ENCODE measurements around the gene NCAPD3. TPM values are rescaled to one million over a fixed set of nuclear protein-coding genes. Genes with fewer than 3 reads are reported as not detected.

NCAPD3 gene
- total and polyA plus RNA-seq, 2 of the 13 experiments (the other 11 are each of a cell fraction or from before 2014, with no cell fraction given): 20.7 to 25.6 TPM

DNA sequence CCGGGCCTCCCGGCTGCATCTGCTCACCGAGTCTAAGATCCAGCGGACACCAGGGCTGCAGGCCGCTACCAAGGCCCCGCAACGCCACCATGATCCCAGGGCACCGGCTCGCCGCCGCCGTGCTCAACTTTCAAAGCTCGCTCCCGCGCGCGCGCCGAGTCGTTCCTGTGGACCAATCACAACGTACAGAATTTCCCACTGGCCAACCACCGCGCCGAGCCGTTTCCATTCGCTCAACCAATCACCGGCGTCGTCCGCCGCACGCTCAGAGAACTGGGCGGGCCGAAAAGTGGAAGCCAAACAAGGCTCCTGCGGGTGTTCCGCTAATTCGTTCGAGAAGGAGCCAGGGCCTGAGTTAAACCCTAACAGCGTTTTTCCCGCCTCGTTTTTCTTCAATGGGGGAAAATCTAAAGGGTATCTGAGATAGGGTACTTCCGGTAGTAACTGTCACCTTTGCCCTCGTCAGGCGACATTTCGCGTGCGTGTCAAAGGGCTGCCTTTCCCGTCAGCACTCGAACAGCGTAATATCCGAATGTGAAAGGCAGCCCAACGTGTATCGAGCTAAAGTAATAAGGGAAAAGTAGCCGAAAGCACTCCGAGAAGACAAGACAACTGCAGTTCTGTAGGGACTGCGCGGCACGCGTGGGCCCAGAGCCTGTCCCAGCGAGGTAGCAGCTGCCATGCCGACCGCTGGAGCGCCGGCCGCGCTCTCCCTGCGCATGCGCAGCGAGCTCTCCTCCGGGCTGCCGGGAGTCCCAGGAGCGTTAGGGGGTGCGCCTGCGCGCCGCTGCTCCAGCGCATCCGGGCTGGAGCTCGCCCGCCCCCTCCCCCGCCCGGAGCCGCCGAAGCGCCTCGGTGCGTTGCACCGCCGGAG is at the start of gene NCAPD3, which contains the start of gene VPS26B (continued):
- TF ChIP-seq ZBTB33 (CRISPR knock-in tag; IDR thresholded peaks at IDR 0.05) (peak; percentile 34; the same call in 1 of the 2 replicates), RAD51 (IDR thresholded peaks at IDR 0.05; ENCODE audit: borderline replicate concordance) (no peak), ZNF772 (CRISPR knock-in tag; IDR thresholded peaks at IDR 0.05) (peak; percentile 32), ZMYM4 (CRISPR knock-in tag; IDR thresholded peaks at IDR 0.05) (peak; percentile 65; the same call in 1 of the 2 replicates), SIN3B (IDR thresholded peaks at IDR 0.05; ENCODE audit: low read length) (peak; percentile 87), ZNF543 (CRISPR knock-in tag; IDR thresholded peaks at IDR 0.05) (0 out of 2 replicates have a peak, but pooled peaks have one; percentile 40), ZNF30 (CRISPR knock-in tag; IDR thresholded peaks at IDR 0.05) (no peak), HDAC1 (CRISPR knock-in tag; IDR thresholded peaks at IDR 0.05) (peak; percentile 89), CREB1 (IDR thresholded peaks at IDR 0.05) (peak; percentile 64), CREB1 (CRISPR knock-in tag; IDR thresholded peaks at IDR 0.05) (no peak), GABPA (IDR thresholded peaks at IDR 0.05; ENCODE audit: low read depth, low read length) (no peak), GABPA (CRISPR knock-in tag; IDR thresholded peaks at IDR 0.05; ENCODE audit: low read depth) (peak; percentile 64; the same call in 1 of the 2 replicates), MNT (IDR thresholded peaks at IDR 0.05) (peak; percentile 47; the same call in 1 of the 2 replicates), YEATS2 (CRISPR knock-in tag; IDR thresholded peaks at IDR 0.05; ENCODE audit: borderline replicate concordance) (no peak; the same call in none of the 2 replicates), ZNF607 (CRISPR knock-in tag; IDR thresholded peaks at IDR 0.05; ENCODE audit: borderline replicate concordance) (peak; percentile 93; the same call in 1 of the 2 replicates), TSC22D2 (CRISPR knock-in tag; IDR thresholded peaks at IDR 0.05; ENCODE audit: borderline replicate concordance) (0 out of 2 replicates have a peak, but pooled peaks have one; percentile 28), ZNF878 (CRISPR knock-in tag; IDR thresholded peaks at IDR 0.05) (peak; percentile 93)
- TF ChIP-seq, protein P1, sequence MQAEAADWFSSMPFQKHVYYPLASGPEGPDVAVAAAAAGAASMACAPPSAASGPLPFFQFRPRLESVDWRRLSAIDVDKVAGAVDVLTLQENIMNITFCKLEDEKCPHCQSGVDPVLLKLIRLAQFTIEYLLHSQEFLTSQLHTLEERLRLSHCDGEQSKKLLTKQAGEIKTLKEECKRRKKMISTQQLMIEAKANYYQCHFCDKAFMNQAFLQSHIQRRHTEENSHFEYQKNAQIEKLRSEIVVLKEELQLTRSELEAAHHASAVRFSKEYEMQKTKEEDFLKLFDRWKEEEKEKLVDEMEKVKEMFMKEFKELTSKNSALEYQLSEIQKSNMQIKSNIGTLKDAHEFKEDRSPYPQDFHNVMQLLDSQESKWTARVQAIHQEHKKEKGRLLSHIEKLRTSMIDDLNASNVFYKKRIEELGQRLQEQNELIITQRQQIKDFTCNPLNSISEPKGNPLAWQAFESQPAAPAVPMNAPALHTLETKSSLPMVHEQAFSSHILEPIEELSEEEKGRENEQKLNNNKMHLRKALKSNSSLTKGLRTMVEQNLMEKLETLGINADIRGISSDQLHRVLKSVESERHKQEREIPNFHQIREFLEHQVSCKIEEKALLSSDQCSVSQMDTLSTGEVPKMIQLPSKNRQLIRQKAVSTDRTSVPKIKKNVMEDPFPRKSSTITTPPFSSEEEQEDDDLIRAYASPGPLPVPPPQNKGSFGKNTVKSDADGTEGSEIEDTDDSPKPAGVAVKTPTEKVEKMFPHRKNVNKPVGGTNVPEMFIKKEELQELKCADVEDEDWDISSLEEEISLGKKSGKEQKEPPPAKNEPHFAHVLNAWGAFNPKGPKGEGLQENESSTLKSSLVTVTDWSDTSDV (CRISPR knock-in tag; IDR thresholded peaks at IDR 0.05): no peak
- TF ChIP-seq, protein P2, sequence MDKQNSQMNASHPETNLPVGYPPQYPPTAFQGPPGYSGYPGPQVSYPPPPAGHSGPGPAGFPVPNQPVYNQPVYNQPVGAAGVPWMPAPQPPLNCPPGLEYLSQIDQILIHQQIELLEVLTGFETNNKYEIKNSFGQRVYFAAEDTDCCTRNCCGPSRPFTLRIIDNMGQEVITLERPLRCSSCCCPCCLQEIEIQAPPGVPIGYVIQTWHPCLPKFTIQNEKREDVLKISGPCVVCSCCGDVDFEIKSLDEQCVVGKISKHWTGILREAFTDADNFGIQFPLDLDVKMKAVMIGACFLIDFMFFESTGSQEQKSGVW (CRISPR knock-in tag; IDR thresholded peaks at IDR 0.05; ENCODE audit: borderline replicate concordance): 0 out of 2 replicates have a peak, but pooled peaks have one; percentile 62
- TF ChIP-seq, protein P3, sequence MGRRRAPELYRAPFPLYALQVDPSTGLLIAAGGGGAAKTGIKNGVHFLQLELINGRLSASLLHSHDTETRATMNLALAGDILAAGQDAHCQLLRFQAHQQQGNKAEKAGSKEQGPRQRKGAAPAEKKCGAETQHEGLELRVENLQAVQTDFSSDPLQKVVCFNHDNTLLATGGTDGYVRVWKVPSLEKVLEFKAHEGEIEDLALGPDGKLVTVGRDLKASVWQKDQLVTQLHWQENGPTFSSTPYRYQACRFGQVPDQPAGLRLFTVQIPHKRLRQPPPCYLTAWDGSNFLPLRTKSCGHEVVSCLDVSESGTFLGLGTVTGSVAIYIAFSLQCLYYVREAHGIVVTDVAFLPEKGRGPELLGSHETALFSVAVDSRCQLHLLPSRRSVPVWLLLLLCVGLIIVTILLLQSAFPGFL (CRISPR knock-in tag; IDR thresholded peaks at IDR 0.05): no peak
